Cerebellar cortex (tissue), 1 donor: ENCODE results near the gene WWOX.

Experiments
- DNase-seq: peaks from one replicate; pipeline ENCODE4 v3.0.0-alpha.2; 2015; ENCODE audit warnings: low spot score

WWOX gene

DNA sequence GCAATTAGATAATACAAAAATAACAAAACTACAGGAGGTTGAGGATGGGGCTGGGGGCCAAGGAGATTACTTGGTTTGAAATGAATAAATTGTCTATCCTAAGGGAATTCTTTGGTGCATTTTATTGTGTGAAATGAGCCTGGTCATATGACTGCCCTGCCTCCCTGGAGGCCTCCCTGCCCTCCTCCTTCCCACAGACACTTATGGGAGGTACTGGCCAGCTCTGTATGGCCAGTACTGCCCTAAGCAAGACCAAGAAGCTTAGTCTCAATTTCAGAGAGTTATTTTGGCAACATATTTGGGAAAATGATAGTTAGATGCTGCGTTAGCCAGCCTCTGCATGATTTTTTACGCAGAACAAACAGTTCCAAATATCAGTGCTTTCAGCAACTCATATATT lies 511.9 kb downstream of the WWOX start:
- no peak for DNase-seq

DNA sequence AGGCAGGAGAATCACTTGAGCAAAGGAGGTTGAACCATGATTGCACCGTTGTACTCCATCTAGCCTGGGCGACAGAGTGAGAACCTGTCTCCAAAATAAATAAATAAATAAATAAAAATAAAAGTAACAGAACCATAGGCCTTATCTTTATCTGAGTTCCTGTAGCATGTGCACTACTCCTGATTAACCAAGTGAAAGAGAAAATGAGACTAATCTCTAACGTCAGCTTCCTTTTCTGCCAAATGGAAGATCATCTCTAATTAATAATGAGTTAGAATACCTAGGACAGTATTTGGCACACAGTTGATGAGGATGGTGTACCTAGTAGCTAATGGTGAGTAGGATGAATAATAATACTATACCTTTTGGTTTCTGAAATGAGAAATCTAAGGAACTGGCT lies 520.4 kb downstream of the WWOX start:
- no peak for DNase-seq

DNA sequence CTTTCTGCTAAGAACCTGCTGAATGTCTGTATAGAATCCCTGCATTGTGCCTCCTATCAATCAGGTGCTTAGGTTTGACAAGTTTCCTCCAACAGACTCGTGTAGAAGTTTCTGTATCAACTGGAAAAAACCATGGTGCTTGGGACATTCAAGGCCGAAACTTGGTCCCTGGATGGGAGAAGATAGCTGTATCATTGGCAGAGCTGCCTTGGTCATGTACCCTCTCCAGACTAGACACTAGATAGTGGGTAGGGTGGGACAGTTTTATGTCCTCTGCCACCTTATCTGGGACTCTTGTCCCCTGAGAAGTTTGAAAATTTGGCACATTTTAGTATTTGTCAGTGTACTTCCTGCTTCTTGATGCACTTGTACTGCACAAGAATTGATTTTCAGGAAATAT lies 520.8 kb downstream of the WWOX start:
- no peak for DNase-seq

DNA sequence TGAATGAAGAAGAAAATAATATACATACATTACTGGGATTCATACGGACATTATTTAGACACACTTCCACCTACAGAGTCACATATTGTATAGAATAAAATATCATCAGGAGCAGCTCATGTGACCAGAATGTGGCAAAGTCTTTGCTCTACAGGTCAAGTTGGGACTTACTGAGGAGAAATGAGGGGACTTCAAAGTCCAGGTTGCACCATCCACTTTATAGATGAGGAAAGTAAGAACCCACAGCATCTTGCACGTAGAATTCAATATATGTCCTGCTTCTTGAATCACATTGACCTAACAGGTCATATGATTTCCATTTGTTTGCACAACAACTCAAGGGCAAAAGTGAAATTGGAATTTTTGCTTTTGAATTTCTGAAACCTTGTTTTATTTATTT lies 524.3 kb downstream of the WWOX start:
- no peak for DNase-seq

DNA sequence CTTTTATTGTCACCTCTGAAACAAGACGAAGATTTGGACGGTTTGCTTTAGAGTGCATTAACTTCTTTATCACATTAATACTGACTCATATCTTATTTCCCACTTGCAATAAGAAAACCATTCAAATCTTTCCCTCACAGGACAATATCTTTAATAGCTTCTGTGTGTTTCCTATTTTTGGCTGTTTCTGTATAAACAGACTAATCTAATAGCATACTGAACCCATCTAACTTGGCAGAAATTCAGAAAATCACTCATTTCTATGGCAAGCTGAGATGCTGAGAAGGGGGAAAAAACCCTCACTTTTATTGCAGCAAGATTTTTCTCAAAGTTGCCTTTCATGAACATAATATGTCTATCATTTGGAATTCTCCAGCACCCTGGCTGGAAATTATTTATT lies 524.9 kb downstream of the WWOX start:
- no peak for DNase-seq

DNA sequence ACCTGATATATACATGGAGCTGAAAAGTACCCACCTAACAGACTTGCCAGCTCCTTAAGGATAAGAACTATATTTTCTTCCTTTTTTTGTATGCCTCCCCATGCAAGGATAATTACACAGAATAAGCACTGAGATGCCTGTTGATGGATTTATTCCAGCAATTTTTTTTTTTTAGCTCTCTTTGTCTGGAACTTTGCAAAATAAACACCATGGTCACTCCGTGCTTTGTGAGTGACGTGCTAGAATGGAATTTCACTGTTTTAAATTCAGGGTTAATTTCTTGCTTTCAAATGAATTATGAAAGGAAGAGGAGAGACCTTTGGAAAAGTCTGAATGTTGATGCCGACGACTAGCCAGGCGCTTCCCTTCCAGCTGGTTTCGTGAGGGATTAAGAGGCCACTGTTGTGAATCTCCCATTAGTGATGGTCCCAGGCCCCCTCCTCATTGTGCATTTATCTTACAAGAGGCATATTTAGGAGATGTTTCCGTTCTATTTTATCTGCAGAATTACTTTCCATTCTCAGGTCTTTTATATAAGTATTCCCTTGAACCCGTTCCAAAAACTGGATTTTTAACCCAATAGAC lies 529.1 kb downstream of the WWOX start:
- DNase-seq = no peak

DNA sequence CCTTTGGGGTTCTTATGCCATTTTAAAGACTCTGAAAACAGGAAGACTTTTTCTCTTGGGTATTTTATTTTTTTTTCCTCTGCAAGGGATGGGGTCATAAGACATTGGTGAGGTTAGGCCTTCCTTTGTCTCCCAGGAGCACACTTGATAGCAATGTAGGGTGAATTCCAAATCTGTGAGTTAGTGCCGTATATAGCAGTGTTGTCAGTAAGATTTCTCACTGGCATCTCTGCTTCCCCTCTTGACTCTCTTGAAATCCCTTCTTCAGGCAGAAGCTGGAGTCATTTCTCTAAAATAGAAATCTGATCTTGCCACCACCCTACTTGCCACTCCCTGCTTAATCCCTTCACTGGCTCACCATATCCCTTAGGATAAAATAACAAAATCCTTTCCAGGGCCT lies 529.7 kb downstream of the WWOX start:
- DNase-seq = no peak

DNA sequence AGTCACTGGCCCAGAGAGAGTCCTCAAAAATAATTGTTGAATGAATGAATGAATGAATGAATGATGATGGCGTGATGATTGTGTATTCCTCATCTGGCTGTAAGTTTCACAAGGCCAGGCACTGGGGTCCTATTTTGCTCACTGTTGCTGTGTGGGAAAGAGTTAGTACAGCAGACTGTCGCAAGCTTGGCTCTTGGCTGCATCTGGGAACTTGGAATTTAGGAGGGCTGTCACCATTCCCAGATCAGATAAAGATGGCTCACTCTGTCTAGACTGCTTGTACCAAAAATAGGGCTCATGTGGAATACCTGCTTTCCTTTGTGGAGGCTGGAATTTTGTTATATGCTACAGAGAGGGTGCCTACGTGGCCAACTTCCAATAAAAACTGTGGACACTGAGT lies 530.6 kb downstream of the WWOX start:
- no peak for DNase-seq

DNA sequence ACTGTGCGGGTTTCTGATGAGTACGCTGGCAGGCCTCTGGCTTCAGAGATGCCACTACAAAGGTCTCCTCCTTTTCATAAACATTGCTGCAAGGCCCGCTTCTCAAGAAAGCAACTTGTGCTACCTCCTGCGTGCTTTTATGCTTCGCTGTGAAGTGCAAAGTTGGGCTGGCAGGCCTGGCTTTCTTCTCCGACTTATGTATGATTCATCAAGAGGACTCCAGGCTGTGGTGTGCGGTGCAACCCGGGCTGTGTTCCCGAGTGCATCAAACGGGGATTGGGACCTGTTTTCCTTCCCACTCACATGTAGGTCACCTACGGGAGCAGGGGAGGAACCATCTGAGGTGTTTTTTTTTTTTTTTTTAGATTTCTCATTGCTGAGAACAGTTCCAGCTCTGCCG lies 534.1 kb downstream of the WWOX start:
- DNase-seq = no peak

DNA sequence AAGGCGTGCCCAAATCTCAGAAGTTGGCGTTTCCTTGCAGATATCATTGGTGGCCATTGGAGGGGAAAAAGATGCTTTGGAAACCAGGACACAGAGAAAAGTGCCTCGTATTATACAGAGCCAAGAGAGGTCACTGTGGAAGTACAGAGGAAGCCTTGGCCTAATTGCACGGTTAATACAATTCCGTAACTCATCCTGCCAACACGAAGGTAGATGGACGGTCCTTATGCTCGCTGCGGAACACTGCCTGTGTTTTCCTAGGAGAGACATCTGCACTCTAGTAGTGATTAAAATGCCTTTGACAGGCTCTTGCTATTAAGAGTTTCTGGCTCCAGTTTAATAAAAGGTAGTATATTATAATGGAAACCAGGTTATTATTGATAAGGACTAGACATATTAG lies 536.4 kb downstream of the WWOX start:
- DNase-seq = no peak

DNA sequence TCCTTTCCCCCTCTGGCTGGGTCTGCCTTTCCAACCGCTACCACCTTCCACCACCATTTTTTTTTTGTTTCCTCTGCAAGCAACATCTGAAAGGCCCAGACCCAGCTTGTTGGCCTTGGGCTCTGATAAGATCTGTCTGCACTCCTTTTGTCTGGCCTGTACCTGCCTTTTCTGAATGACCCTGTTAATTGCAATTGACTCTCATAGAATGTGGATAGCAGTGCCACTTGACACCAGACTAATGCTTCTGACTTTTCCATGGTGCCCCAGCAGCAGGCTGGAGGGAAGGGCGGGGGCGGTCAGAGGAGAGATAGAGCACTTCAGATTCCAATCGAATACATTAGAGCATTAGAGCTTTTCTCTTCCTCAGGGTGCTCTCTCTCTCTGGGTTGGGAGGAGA lies 538.9 kb downstream of the WWOX start:
- no peak for DNase-seq

DNA sequence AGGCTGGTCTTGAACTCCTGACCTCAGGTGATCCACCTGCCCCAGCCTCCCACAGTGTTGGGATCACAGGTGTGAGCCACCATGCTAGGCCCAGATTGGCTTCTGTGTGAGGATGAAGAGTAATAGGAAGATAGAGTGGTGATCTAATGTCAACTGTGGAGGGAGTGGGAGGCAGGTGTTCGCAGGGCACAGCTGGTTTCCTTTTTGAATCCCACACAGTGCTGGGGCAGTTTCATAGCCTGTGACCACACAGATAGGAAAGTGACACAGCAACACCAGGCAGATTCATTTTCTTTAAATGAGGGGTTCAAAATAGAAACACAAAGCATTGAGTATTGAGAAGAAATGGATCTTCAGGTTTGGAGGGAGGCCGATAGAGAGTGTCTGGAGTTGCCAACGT lies 540.3 kb downstream of the WWOX start:
- DNase-seq = no peak

DNA sequence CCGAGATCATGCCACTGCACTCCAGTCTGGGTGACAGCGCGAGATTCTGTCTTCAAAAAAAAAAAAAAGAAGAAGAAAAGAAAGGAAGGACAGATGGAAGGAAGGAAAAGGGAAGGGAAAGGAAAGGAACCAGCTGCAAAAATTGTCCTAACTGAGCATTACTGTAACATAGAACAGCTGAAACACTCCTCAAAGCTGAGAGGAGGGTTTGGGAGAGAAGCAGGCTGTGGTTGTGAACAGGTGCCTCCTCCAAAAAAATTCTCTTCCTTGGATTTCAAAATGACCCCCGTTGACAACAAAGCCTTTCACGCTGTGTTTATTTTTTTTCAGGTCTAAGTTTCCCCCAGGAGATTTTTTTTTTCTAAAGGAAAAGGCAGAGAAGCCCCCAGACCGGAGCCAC lies 541.4 kb downstream of the WWOX start:
- DNase-seq = no peak

DNA sequence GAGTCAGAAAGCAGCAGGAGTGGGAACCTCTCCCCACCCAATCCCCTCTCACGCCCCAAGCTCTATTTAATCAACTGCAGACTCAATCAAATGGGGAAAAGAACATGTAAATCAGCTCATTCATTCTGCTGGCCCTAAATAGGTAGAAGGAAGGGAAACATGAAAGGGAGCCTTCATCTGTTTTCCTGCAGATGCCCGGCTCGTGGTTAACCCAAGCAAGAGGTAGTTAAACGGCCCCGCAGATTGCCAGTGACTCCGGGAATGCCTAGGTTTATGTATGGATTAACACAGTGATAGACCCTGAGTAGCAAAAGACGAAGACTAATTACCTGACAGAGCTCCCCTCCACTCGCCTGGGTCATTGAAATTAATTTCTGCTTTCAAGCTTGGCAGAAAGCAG lies 542.0 kb downstream of the WWOX start:
- DNase-seq = no peak

DNA sequence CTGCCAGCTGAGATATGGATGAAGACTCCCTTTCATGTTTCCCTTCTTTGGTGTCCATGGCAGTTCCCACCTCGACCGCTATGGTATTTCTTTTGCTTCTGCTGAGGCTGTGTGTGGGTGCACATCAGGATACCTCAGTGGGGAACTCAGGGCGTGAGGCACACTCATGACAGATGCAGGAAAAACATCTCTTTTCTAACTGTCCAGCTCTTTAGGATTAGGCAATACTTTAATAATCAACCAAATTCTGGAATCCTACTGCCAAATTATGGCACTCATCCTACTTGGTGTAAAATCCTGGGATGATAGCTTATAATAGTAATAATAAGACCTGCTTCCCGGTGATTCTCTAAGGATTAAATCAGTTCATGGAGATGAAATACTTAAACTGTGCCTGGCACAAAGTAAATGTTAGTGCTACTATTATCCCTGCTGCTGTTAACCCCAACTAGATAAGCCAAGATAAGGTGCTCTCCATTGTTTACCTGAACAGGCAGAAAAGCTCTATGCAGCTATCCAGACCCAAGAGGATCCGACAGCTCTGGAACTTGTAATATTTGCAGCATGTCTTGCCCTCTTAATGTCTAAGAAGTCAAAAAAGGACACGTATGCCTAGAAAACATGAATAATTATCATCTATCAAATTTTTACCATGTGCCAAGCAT lies 543.3 kb downstream of the WWOX start:
- no peak for DNase-seq

DNA sequence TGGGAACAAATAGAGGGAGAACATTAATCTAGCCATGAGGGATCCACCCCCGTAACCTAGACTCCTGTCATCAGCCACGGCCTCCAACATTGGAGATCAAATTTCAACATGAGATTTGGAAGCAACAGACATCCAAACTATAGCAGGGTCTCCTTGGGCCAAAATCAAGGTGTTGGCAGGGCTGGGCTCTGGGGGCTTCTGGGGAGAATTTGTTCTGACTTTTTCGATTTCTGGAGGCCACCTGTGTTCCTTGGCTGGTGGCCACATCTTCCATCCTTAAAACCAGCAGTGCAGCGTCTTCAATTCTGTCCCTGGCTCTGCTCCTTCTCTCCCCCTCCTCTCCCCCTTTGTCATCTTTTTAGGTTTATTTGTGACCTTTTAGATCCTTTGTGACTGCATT lies 546.2 kb downstream of the WWOX start:
- no peak for DNase-seq

DNA sequence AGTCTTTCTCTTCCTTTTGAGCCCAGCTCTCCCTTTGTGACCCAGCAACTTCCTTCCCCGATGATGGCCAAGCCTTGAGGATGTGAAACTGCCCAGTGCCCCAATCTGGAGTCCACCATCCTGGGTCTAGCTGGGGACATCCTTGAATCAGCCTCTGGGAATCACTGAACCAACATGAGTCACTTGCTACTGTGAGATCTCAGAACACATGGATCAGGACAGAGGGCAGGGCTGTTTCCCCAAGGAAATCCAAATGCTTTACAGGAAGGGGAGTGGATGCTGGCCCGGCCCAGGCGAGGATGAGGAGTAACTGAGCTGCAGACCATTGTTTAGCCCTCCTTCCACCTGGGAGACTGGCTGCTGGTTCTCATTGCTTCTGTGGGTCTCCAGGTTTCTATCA lies 547.6 kb downstream of the WWOX start:
- DNase-seq = no peak

DNA sequence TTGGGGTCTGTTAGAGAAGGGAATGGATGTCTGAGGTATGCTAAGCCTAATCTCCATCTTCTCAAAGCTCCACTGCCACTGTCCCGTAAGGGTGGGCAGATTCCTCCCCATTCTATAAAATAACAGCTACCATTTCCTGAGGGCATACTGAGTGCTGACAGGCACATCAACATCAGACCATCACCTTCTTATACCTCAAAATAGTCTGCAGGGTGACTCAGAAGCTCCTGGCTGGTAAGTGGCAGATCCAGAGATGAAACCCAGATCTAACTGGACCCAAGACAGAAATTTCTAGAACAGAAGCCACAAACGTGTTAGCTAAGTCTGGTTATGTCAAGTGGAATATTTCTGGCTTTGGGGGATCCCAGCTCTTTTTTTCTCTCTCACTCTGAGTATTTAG lies 548.0 kb downstream of the WWOX start:
- no peak for DNase-seq

DNA sequence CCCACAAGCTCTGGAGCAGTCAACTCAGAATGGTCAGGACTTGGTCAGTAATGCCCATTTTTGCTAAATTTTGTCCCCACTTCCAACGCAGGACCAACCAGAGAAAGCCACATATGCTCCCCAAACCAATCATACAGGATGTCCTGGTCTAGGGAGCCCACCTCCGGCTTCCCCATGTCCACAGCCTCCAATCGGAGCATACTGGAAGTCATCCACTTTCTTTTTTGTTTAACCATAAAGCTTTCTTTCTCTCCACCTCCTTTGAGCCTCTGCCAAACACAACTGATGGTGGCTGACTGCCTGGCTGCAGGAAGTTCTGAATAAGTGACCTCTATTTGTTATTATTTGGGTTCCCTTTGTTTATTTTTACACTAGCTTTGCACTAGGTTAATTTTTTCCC lies 549.1 kb downstream of the WWOX start:
- peak; percentile 10 for DNase-seq

DNA sequence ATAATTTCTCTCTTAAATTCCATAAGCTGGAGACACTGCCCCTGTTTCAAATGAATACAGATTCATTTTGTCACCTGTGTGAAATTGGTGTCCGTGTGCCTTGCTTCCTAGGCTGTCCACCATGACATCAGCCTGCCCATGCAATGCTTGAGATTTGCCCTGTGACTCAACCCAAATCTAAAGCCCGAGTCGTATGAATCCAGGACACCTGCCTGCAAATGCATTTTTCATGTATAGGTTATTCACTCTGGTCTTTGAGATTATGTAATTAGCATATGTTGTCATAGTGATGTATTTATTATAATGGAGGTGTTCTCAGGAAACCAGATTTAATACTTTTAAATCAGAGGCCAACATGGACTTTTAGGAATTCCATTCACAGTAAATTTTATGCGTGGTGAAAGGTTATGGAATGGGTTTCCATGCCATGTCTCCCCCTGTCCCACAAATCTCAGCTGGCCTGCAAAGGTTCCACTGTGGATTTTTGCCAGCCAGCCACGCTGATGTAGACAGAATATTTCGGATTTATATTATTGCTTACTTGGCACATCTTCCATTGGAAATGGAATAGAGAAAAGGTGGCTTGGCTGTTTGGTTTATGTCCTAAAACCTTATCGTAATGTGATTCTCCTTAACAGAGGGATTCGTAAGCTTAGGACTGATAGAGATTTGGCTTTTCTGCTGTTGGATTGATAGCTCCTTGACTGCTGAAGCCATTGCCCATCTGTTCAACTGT lies 551.1 kb downstream of the WWOX start:
- no peak for DNase-seq

DNA sequence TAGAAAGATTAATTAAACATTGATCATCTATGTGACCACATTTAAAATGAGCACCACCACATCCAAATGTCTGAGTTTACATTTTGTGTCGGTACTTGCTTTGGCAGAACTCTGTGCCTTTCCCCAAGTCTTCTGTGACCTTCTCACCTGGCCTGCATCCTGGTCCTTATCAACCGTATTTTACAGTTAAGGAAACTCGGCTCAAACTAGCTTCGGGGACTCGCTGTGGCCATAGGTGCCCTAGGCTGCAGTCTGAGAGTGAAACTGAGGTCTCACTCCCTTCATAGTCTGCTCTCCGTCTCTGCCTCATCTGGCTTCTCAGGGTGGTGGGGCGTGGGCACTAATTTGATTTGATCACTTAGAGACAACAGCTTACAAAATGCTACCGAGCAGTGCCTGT lies 555.5 kb downstream of the WWOX start:
- no peak for DNase-seq

DNA sequence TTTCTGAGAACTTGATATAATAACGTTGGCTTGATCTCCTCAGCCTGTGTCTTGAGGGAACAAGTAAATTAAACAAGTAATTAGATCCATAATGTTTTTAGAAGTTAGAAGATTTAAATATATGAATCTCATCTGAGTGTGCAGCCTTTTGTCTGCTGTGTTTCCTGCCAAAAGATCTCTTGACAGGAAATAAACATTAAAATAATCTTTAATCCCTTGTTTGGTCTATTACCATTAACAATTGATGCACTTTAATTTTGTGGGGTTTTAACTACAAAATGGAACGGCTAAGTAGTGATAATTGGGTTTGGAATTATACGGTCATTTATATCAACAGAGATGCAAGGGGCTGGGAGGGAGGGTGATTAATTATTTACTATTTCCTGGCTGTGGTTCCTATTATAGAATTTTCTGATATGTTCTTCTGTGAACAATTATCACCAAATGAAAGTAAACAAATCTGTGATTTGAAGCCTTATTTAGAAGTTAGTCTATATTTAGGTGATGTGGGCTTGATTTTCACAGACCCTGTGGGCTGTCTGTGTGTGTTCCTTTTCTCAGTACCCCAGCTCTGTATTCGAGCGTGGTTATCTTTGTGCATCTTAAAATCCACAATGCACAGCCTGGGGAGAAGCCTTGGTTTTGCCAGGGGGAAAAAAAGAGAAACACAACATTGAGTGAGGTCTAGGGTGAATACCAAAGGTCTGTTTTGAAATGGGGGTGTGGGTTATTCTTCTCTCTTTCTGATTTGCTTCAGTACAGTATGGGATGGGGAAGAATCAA lies 556.1 kb downstream of the WWOX start:
- DNase-seq = no peak

DNA sequence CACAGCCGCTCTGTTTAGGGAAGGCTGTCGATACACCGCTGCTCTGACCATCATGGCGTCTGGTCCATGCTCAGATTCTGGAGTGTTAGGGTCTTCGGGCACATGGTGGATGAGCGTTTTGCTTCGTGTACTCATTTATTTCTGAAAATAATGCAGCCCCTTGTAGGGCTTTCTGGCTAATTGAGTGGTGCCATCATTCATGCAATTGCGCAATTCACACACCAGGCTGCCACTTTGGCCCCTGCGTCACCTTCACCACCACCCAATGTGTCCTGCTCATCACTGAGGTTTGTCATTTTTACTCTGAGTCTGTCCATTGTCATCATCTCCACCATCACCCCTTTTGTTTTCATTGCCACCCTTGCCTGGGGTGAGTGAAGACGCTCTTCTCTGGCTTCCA lies 557.4 kb downstream of the WWOX start:
- DNase-seq = no peak
